NCI-H226 (cell line): ENCODE results near the gene EBI3.
"Not testable (repeated sequence)": the region's sequence is repeated elsewhere in the genome, so short reads cannot be mapped to it uniquely, and the experiment has no call there.

Experiments
- DNase-seq: peaks from one replicate; pipeline ENCODE4 v3.0.0-alpha.2; 2015

Gene EBI3

GRCh38 chr19:4229179-4229931 lies at the start of gene EBI3:
Gene EBI3 (plus strand): TSS chr19:4229523. CDS start chr19:4229551, 28 bp downstream.
- peak; percentile 78 for DNase-seq

- no peak for DNase-seq
Observed at GRCh38 chr19:4181053-4181508, 48.2 kb upstream of the EBI3 start.

- DNase-seq, result peak; percentile 89
Observed at GRCh38 chr19:4182084-4182810, 47.1 kb upstream of the EBI3 start, which contains the start of the genes ANKRD24 and SIRT6. Gene ANKRD24 (plus strand): TSS chr19:4182689. CDS start chr19:4186426, 3,737 bp downstream. Gene SIRT6 (minus strand): TSS chr19:4182563. CDS start chr19:4182539, 24 bp downstream.

GRCh38 chr19:4183967-4184717 lies 45.2 kb upstream of the EBI3 start:
- DNase-seq, result no peak

GRCh38 chr19:4184718-4185352 lies 44.5 kb upstream of the EBI3 start:
- DNase-seq, result no peak

- DNase-seq, result no peak
Observed at GRCh38 chr19:4185413-4186086, 43.8 kb upstream of the EBI3 start.

- DNase-seq, result peak; percentile 47
Observed at GRCh38 chr19:4186087-4186993, 43.0 kb upstream of the EBI3 start.

- no peak for DNase-seq
Observed at GRCh38 chr19:4187313-4188122, 41.8 kb upstream of the EBI3 start.

GRCh38 chr19:4189641-4190040 lies 39.7 kb upstream of the EBI3 start:
- DNase-seq, result no peak

GRCh38 chr19:4192537-4192936 lies 36.8 kb upstream of the EBI3 start:
- DNase-seq, result not testable (repeated sequence)

- DNase-seq, result no peak
Observed at GRCh38 chr19:4194353-4194752, 35.0 kb upstream of the EBI3 start.

GRCh38 chr19:4196009-4196408 lies 33.3 kb upstream of the EBI3 start:
- no peak for DNase-seq

GRCh38 chr19:4196587-4197148 lies 32.7 kb upstream of the EBI3 start:
- DNase-seq, result no peak

- DNase-seq, result no peak
Observed at GRCh38 chr19:4197228-4197624, 32.1 kb upstream of the EBI3 start.

- no peak for DNase-seq
Observed at GRCh38 chr19:4197625-4198466, 31.5 kb upstream of the EBI3 start.

- no peak for DNase-seq
Observed at GRCh38 chr19:4198467-4199126, 30.7 kb upstream of the EBI3 start.

- no peak for DNase-seq
Observed at GRCh38 chr19:4199699-4200293, 29.5 kb upstream of the EBI3 start.
